Hindlimb muscle (tissue), 1 donor: ENCODE measurements around the gene OR51D1. TPM values are rescaled to one million over a fixed set of nuclear protein-coding genes. Genes with fewer than 3 reads are reported as not detected.

Experiments
- DNase-seq: peaks from one replicate; pipeline ENCODE4 v3.0.0-alpha.2; 2013
- polyA plus RNA-seq: library from polyadenylated mRNA; unstranded; fragments of 120-200 nt; gene quantifications from one replicate; pipeline ENCODE4 v1.2.1, GENCODE V29; 2013; ENCODE audit not compliant: insufficient read length

The OR51D1 gene
- polyA plus RNA-seq, 1 donor: not detected

DNA sequence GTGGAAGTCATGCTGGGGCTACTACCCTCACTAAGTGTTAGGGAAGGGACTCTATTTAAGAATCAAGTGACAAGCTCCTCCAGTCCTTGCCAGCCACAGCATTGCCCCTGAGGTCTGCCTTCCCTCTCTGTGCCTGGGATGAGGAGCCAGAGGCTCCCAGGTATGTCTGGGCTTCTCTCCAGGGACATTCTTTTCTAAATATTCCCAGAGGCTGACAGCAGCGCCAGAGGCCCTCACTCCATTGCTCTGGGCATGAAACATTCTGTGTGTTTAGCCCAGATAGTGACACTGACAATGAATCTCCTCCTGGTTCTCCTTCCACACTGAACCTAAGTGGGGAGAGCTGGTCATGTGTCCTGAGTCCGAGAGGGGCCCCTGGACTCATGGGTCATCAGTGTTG lies 8.7 kb downstream of the OR51D1 start:
- DNase-seq: no peak

DNA sequence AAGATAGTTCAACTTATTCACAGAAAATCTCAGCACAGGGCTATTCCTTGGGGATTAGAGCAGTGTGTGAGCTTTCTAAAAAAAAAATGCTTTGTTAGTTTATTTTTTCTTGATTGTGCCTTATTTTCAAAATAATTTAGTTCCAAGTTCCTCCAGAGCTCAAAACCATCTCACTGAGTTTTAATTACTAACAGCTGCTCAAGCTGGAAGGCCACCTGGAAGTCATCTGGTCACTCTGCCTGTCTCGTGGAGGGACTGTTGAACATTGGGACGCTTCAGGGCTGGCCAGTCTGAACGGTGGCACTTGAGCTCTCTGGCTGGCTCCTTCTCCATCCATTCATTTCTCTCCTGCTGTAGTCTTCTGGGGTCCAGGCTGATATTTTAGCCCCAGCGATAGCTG lies 10.5 kb downstream of the OR51D1 start:
- DNase-seq: peak; percentile 16

DNA sequence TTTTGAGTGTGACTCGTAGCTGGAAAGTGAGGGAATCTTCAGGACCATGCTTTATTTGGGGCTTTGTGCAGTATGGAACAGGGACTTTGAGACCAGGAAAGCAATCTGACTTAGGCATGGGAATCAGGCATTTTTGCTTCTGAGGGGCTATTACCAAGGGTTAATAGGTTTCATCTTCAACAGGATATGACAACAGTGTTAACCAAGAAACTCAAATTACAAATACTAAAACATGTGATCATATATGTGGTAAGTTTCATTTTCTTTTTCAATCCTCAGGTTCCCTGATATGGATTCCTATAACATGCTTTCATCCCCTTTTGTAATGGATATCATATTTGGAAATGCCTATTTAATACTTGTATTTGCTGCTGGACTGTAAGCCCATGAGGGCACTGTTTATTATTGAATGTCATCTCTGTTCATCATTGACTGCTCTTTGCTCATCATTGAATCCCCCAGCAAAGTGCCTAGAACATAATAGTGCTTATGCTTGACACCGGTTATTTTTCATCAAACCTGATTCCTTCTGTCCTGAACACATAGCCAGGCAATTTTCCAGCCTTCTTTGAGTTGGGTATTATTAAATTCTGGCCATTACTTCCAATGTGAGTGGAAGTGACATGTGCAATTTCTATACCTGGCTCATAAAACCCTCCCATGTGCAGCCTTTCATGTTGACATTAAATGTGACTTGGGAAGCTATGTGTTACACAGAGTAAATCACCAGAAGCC lies 17.5 kb downstream of the OR51D1 start:
- DNase-seq: no peak

DNA sequence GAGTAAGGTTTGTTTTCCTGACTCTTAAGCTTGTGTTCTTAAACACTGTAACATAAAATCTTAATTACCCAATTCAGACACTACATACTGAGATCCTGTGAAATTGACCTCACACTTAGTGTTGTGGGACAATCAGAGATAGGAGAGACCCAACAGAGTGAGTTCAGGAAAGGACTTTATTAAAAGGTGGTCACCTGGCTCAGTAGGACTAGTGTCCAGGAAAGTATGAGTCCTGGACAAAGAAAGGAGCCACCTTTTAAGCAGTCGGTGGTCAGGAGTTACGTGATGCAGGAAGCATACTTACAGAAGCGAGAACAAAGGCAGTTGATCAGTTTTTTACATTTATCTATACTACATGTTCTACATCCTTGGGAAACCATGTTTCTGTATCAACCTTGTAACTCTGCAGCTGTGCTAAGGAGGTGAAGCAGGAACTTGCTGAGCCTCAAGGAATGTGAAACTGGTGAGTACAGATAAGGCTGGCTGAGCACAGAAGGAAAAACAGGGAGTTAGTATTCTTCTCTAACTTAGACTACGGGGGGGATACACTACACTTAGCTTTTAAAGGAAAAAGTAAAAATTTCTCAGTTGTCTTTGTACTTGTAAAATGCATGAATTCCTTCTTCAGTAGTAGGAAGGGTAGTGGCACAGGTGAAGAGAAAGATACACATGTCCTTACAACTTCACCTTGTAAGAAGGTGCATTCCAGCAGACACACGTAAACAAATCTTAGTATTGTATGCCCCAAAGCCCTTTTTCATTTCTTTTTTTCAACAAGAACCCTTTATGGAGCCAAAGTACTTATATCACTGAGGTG lies 21.6 kb downstream of the OR51D1 start:
- DNase-seq: no peak

DNA sequence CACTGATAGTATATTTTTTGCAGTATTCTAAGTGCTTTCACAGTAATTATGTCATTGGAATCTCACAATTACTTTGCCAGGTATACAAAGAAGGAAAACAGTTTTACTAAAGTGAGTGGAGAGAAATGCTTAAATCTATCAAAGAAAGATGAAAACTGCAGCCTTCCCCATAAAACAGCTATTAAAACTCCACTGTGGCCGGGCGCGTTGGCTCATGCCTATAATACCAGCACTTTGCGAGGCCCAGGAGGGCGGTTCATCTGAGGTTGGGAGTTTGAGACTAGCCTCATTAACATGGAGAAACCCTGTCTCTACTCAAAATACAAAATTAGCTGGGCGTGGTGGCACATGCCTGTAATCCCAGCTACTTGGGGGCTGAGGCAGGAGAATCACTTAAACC lies 25.6 kb downstream of the OR51D1 start:
- no peak for DNase-seq

DNA sequence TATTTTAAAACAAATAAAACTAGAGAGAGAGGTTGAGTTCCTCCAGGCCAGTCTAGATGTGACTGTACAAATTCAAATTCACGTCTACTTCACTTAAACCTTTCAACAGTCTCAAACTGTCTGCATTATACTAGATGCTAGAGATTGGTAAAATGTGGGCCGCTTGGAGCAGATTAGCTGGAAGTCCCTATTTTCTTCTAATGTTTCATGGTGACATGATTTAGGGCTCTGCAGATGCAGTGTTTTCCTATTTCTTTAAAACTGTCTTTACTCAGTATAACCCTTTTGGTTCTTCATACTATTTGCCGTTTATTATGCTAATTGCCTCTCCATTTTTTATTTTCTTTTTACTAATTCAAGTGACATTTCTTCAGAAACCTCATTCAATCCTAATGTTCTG lies 26.9 kb downstream of the OR51D1 start:
- no peak for DNase-seq

DNA sequence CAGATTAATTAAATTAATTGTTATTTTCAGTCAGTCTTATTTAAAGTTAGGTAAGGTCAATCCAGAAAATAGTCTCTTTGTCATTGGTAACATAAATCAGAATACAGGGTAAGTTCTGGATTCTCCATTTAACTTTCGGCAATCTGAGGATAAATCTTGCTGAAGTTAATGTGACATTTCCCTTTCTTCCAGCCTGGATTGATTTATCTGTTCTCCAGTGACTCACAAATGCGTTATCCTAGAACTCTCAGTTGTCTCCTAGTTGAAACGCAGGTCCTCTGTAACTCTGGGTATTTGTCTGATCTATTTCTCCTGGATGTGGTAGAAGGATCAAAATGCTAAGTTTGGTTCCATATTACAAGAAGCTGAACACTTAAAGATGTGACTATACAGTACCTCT lies 27.5 kb downstream of the OR51D1 start:
- DNase-seq: no peak

DNA sequence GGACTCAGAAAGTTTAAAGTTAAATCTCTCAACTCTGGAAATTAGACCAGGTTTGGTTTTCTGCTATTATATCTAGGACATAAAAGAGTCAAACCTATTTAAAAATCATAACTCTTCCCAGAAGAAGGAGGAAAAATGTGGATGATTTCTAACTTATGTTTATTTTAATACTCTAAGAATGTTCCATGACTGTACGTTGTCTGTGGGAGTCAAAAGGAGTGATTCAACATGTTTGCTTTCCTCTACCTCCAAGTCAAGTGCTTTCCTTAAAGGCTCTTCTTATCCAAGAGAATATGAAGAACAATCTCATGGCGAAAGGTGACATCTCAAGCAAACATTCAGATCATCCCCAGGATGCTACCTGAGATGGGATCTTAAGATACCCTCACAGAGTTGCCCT lies 28.1 kb downstream of the OR51D1 start:
- DNase-seq: no peak

DNA sequence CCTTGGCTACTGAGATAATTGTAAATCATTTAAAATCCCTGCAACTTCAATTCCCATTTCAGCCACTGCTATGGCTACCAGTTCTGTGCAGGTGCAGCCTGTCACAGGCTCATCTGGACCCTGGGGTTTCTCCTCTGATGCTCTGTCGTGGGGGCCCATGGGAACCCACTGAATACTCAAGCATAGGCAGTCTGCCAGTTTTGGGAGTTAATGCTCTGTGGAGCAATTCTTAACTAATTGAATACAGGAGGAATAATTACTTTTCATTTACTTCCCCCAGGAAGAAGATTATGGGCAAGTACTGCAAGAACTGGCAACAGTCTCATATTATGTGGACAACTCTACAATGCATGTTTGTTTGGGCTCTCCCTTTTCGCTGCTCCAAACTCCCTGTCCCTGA lies 34.5 kb downstream of the OR51D1 start:
- DNase-seq: no peak

DNA sequence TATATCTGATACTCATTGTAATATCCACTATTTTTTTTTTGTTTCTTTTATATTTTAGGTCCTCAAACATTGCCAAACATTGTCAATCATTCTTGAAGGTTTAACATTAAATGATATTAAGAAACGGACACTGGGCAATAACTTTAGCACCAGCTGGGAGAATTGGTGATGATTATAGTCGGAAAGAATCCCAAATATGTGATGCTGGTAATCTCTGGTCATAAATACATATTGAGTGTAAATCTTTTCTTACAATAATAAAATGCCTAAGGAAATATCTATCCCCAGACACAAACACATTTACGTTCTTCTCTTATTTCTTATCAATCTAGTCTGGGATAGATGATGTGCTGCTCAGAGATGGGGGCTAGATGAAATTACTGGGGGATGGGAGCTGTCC lies 35.2 kb downstream of the OR51D1 start:
- DNase-seq: no peak

DNA sequence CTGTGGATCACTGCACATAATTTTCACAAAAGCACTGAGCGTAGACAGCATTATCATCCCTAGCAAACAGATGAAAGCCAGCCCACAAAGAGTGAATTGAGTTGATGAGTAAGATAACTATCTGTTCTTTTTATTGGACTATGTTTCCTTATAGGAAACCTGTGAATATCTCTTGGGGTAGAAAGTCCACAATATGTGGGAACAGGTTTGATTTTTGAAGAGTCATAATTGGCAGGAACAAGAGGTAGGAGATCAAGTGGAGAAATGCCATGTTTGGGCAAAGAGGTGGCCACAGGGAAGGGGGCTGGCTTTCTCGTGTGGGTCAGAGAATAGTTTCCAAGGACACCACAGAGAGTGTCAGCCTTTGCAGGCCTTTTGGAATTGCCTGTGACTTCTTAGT lies 36.5 kb downstream of the OR51D1 start:
- no peak for DNase-seq

DNA sequence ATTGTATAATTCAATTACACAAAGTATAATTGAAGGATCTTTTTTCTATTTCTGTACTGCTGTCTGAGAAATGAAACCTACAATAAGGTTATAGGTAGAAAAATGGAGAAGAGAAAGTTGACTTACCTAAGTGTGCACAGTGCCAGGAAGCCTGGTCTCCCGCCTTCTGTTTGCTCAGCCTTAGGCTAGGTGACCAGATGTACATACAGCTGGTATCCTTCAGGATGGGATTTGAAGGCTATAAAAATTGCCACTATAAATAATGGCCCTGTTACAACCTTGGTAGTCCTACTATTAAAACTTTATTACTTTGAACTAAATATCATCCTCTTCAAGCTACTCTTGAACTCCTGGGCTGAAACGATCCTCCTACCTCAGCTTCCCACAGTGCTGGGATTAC lies 40.7 kb downstream of the OR51D1 start:
- DNase-seq: no peak

DNA sequence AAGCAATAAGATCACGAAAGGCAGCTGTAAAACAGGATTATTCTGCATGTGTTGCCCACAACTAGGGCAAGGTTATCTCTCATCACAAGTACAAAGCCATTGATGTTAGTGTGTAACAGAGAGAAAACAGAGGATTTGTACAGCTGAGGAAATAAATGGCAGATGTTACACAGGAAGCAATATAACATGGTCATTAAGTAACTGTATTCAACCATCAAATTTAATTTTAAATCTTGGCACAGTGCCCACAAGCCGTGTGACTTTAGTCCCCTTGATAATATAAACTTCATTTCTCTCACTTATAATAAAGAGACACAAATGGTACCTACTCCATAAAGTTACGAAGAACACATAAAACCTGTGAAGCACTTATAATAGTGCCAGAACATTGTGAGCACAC lies 43.1 kb downstream of the OR51D1 start:
- no peak for DNase-seq

DNA sequence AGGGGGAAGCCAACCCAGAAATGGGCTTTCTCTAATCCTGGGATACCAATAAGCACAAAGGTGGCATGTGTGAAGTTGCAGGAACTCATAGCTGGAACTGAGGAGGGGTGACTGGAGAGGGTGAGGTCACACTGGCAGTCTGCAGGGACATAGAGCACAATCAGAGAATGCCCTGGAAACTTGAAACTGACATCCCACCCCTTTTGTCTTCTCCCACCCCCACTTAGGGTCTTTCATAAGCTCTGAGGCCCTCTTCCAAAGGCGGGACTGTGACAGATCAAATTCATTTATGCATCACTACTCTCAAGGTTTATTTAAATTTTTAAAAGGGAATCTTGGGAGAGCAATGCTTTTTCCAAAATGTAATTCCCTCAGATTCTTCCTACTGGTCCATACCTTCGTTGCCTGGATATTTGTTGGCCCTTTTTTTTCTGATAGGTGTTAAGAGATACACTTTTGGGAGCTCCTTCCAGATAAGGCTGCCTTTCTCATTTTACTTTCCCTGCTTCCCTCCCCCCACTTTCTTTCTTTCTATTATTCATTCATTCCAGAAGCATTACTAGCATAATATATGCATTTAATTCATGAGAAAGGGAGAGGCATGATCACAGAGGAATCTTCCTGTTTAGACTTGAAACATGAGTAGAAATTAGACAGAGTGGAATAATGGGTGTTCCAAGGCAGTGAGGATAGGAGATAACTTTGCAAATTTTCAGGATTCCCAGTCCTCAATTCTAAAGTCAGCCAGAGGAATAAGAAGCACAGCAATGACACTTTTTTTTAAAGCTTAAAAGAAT lies 45.5 kb downstream of the OR51D1 start:
- DNase-seq: no peak

DNA sequence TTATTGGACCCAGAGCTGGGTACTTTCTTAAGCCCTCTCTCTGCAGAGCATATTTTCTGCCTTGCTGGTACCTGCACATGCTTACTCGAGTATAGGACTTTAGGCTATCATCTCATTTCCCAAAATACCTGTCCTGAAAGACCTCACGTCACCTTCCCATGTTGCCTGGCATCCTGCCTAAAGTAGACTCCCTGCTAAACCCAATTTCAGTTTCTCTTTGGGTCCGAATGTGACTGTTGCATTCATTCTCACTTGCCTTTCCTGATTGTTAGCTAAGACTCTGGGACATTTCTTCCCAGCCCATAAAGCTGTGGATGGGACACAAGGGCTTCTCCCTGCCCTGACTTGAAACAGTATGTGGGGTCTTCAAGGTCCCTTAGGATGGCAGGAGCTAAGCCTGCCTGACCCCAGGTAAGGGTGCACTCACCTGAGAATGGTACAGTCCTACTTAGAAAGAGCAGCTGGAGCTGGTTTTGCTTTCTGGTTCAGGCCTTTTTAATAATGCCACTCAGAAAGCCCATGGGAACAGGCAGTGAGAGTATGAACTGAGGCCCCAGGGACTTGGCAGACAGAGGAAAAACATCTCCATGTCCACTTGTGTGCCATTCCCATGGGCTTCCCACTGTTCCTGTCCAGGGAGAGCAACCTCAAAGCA lies 47.5 kb downstream of the OR51D1 start:
- DNase-seq: no peak

Other genes starting within 250 kb of the OR51D1 start
- gene TRIM21, start 243.8 kb upstream of the OR51D1 start, polyA plus RNA-seq: 8.1 TPM
- not detected for gene OR52K2, start 188.2 kb upstream of the OR51D1 start, polyA plus RNA-seq
- gene OR52K1, start 154.8 kb upstream of the OR51D1 start, polyA plus RNA-seq: 0.12 TPM
- gene OR52M1, start 92.3 kb upstream of the OR51D1 start, polyA plus RNA-seq: not detected
- gene OR52I2, start 55.7 kb upstream of the OR51D1 start, polyA plus RNA-seq: not detected
- gene OR52I1, start 43.4 kb upstream of the OR51D1 start, polyA plus RNA-seq: not detected
- 8.6 TPM for gene TRIM68, start 29.2 kb upstream of the OR51D1 start, polyA plus RNA-seq
- gene OR51E1, start 6.5 kb downstream of the OR51D1 start, polyA plus RNA-seq: 1.7 TPM
- gene OR51E2, start 60.4 kb downstream of the OR51D1 start, polyA plus RNA-seq: 0.76 TPM
- gene MMP26, start 67.3 kb downstream of the OR51D1 start, polyA plus RNA-seq: not detected
- gene OR51F1, start 132.5 kb downstream of the OR51D1 start, polyA plus RNA-seq: not detected
- not detected for gene OR52R1, start 166.9 kb downstream of the OR51D1 start, polyA plus RNA-seq
- not detected for gene OR51F2, start 183.8 kb downstream of the OR51D1 start, polyA plus RNA-seq
- gene OR51S1, start 211.7 kb downstream of the OR51D1 start, polyA plus RNA-seq: not detected
- gene OR51T1, start 244.4 kb downstream of the OR51D1 start, polyA plus RNA-seq: not detected